Measurements from ENCODE around the gene RNF145.

The RNF145 gene

GRCh38 chr5:159183247-159183646, 26.1 kb downstream of the RNF145 start:
- TF ChIP-seq ZBTB7A (IDR thresholded peaks at IDR 0.05; ENCODE audit: low read depth) (no peak), CEBPB (IDR thresholded peaks at IDR 0.05) (no peak), FOXM1 (IDR thresholded peaks at IDR 0.05; ENCODE audit: borderline replicate concordance, low read depth) (no peak), EP300 (IDR thresholded peaks at IDR 0.05; ENCODE audit: borderline replicate concordance) (no peak), RAD21 (IDR thresholded peaks at IDR 0.05; ENCODE audit: low read depth) (no peak), YY1 (IDR thresholded peaks at IDR 0.05; ENCODE audit: low read depth) (no peak), EGR1 (IDR thresholded peaks at IDR 0.05) (no peak), CREB1 (IDR thresholded peaks at IDR 0.05; ENCODE audit: low read depth) (no peak), TAF1 (IDR thresholded peaks at IDR 0.05; ENCODE audit: low read depth) (no peak), TCF12 (IDR thresholded peaks at IDR 0.05; ENCODE audit: low read depth) (no peak), TEAD4 (IDR thresholded peaks at IDR 0.05) (no peak), USF1 (IDR thresholded peaks at IDR 0.05) (no peak), NFIC (IDR thresholded peaks at IDR 0.05) (no peak)
- TF ChIP-seq, protein P1, sequence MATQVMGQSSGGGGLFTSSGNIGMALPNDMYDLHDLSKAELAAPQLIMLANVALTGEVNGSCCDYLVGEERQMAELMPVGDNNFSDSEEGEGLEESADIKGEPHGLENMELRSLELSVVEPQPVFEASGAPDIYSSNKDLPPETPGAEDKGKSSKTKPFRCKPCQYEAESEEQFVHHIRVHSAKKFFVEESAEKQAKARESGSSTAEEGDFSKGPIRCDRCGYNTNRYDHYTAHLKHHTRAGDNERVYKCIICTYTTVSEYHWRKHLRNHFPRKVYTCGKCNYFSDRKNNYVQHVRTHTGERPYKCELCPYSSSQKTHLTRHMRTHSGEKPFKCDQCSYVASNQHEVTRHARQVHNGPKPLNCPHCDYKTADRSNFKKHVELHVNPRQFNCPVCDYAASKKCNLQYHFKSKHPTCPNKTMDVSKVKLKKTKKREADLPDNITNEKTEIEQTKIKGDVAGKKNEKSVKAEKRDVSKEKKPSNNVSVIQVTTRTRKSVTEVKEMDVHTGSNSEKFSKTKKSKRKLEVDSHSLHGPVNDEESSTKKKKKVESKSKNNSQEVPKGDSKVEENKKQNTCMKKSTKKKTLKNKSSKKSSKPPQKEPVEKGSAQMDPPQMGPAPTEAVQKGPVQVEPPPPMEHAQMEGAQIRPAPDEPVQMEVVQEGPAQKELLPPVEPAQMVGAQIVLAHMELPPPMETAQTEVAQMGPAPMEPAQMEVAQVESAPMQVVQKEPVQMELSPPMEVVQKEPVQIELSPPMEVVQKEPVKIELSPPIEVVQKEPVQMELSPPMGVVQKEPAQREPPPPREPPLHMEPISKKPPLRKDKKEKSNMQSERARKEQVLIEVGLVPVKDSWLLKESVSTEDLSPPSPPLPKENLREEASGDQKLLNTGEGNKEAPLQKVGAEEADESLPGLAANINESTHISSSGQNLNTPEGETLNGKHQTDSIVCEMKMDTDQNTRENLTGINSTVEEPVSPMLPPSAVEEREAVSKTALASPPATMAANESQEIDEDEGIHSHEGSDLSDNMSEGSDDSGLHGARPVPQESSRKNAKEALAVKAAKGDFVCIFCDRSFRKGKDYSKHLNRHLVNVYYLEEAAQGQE (IDR thresholded peaks at IDR 0.05; ENCODE audit: low read depth): no peak
- TF ChIP-seq, protein P2, sequence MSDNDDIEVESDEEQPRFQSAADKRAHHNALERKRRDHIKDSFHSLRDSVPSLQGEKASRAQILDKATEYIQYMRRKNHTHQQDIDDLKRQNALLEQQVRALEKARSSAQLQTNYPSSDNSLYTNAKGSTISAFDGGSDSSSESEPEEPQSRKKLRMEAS (IDR thresholded peaks at IDR 0.05): no peak

GRCh38 chr5:159182691-159183090, 26.7 kb downstream of the RNF145 start:
- no peak for TF ChIP-seq RAD21 (IDR thresholded peaks at IDR 0.05; ENCODE audit: low read depth)
- TF ChIP-seq EGR1 (IDR thresholded peaks at IDR 0.05): no peak
- TF ChIP-seq TCF12 (IDR thresholded peaks at IDR 0.05; ENCODE audit: low read depth): no peak
- no peak for TF ChIP-seq TEAD4 (IDR thresholded peaks at IDR 0.05)
- TF ChIP-seq CREB1 (IDR thresholded peaks at IDR 0.05; ENCODE audit: low read depth): no peak
- TF ChIP-seq CEBPB (IDR thresholded peaks at IDR 0.05): no peak
- TF ChIP-seq, protein P2 (IDR thresholded peaks at IDR 0.05): no peak
- no peak for TF ChIP-seq YY1 (IDR thresholded peaks at IDR 0.05; ENCODE audit: low read depth)

- TF ChIP-seq EP300 (IDR thresholded peaks at IDR 0.05; ENCODE audit: borderline replicate concordance) (no peak), ZBTB7A (IDR thresholded peaks at IDR 0.05; ENCODE audit: low read depth) (no peak), NFIC (IDR thresholded peaks at IDR 0.05) (no peak), TCF12 (IDR thresholded peaks at IDR 0.05; ENCODE audit: low read depth) (no peak), RAD21 (IDR thresholded peaks at IDR 0.05; ENCODE audit: low read depth) (no peak), TEAD4 (IDR thresholded peaks at IDR 0.05) (no peak), CEBPB (IDR thresholded peaks at IDR 0.05) (no peak), YY1 (IDR thresholded peaks at IDR 0.05; ENCODE audit: low read depth) (no peak), FOXM1 (IDR thresholded peaks at IDR 0.05; ENCODE audit: borderline replicate concordance, low read depth) (no peak), CREB1 (IDR thresholded peaks at IDR 0.05; ENCODE audit: low read depth) (no peak)
- TF ChIP-seq, protein P1 (IDR thresholded peaks at IDR 0.05; ENCODE audit: low read depth): no peak
These were observed 27.7 kb downstream of the RNF145 start for GRCh38 chr5:159181651-159182050.

- TF ChIP-seq USF1 (IDR thresholded peaks at IDR 0.05) (no peak), FOXM1 (IDR thresholded peaks at IDR 0.05; ENCODE audit: borderline replicate concordance, low read depth) (no peak), ZBTB7A (IDR thresholded peaks at IDR 0.05; ENCODE audit: low read depth) (no peak), CEBPB (IDR thresholded peaks at IDR 0.05) (no peak), EP300 (IDR thresholded peaks at IDR 0.05; ENCODE audit: borderline replicate concordance) (no peak), YY1 (IDR thresholded peaks at IDR 0.05; ENCODE audit: low read depth) (no peak), TCF12 (IDR thresholded peaks at IDR 0.05; ENCODE audit: low read depth) (no peak), TEAD4 (IDR thresholded peaks at IDR 0.05) (no peak), NFIC (IDR thresholded peaks at IDR 0.05) (no peak)
- TF ChIP-seq, protein P1 (IDR thresholded peaks at IDR 0.05; ENCODE audit: low read depth): no peak
These were observed 28.2 kb downstream of the RNF145 start for GRCh38 chr5:159181152-159181551.

All from Ishikawa (cell line).